ENCODE data around the gene PFKFB4. TPM values are rescaled to one million over a fixed set of nuclear protein-coding genes. Genes with fewer than 3 reads are reported as not detected.

The PFKFB4 gene
- total RNA-seq, 1 experiment from 2014 or later = 12.3 TPM

DNA sequence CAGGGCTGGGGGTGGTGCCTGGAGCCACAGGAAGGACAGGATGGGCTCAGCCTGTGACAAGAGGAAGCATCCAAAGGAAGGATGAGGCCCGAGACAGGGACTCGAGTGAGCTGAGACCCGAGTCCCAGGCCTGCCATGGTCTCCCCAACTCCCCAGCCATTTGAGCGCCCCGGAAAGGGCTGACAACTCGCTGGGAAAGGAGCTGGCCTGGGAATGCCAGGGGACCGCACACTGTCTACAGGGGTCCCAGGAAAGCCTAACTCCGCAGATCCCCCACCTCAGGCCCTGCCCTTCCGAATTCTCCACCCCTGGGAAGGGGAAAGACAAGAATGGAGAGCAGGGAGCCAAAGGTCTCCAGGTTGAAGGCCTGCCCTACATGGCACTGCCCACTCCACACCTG, 31.6 kb downstream of the PFKFB4 start:
- H2AK5ac ChIP-seq (ENCODE audit: insufficient read length, low read length) = no peak overlapping the region
- Mint-ChIP-seq H3K4me1 (no peaks in the 10 kb centered on the region), H3K4me3 (no peak overlapping the region)

More for the DNA sequence above, 31.6 kb downstream of the PFKFB4 start:
- H4K91ac ChIP-seq (ENCODE audit: insufficient read length, low read depth, low read length) = no peak overlapping the region
- no peak overlapping the region for H2BK12ac ChIP-seq (ENCODE audit: insufficient read length, low read depth, low read length)
- no peak overlapping the region for H3T11ph ChIP-seq (ENCODE audit: low read length)
- no peaks in the 10 kb centered on the region for H3K4me1 ChIP-seq (ENCODE audit: insufficient read depth, low read length)
- no peaks in the 10 kb centered on the region for H3K27me3 ChIP-seq (ENCODE audit: insufficient read depth, low read length)
- H2BK5ac ChIP-seq (ENCODE audit: insufficient read length, low read length) = no peak overlapping the region
- H3K36me3 Mint-ChIP-seq (ENCODE audit: insufficient read depth in 1 of 3, low read depth in 3 of 3) = peaks cover 15 to 58% (median 34%) of the 10 kb centered on the region in 3 experiments; a peak in 6 of 7 replicates
- TF ChIP-seq, protein P1, sequence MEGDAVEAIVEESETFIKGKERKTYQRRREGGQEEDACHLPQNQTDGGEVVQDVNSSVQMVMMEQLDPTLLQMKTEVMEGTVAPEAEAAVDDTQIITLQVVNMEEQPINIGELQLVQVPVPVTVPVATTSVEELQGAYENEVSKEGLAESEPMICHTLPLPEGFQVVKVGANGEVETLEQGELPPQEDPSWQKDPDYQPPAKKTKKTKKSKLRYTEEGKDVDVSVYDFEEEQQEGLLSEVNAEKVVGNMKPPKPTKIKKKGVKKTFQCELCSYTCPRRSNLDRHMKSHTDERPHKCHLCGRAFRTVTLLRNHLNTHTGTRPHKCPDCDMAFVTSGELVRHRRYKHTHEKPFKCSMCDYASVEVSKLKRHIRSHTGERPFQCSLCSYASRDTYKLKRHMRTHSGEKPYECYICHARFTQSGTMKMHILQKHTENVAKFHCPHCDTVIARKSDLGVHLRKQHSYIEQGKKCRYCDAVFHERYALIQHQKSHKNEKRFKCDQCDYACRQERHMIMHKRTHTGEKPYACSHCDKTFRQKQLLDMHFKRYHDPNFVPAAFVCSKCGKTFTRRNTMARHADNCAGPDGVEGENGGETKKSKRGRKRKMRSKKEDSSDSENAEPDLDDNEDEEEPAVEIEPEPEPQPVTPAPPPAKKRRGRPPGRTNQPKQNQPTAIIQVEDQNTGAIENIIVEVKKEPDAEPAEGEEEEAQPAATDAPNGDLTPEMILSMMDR (conservative IDR thresholded peaks at IDR 0.05) = no peak
- no peaks in the 10 kb centered on the region for H3K27me3 Mint-ChIP-seq (ENCODE audit: low read depth)
- H4K20me1 ChIP-seq (ENCODE audit: control insufficient read depth, insufficient read depth, insufficient read length) = no peaks in the 10 kb centered on the region
- H3K9ac ChIP-seq (ENCODE audit: extremely low read depth, insufficient read length, low read length) = no peak overlapping the region
- H3K27ac Mint-ChIP-seq = peak overlapping the region in 2 of 3 experiments; percentile 79 to 91; a peak in 1 of 7 replicates
- H3K23me2 ChIP-seq (ENCODE audit: insufficient read length, low read depth, low read length, poor library complexity, severe bottlenecking) = no peaks in the 10 kb centered on the region
- H2AFZ ChIP-seq (ENCODE audit: low read length) = no peak overlapping the region
- no peak overlapping the region for H2BK20ac ChIP-seq (ENCODE audit: low read depth, low read length, poor library complexity, severe bottlenecking)
- H3K27ac ChIP-seq (ENCODE audit: insufficient read length, low read depth, low read length) = no peak overlapping the region
- H3K4me2 ChIP-seq (ENCODE audit: insufficient read depth, insufficient read length, low read length) = no peak overlapping the region
- no peaks in the 10 kb centered on the region; a peak in 1 of 5 replicates for H3K9me3 Mint-ChIP-seq
- H3K79me1 ChIP-seq (ENCODE audit: insufficient read depth, low read depth, low read length, poor library complexity, severe bottlenecking) = no peaks in the 10 kb centered on the region
- H3K14ac ChIP-seq (ENCODE audit: insufficient read depth, low read length) = no peak overlapping the region
- DNase-seq = no peak
- H4K5ac ChIP-seq (ENCODE audit: insufficient read length, low read depth, low read length) = no peak overlapping the region
- no peak overlapping the region for H2BK120ac ChIP-seq (ENCODE audit: low read depth, low read length, poor library complexity, severe bottlenecking)
- H3K23ac ChIP-seq (ENCODE audit: insufficient read length, low read depth, low read length) = no peak overlapping the region
- no peak overlapping the region for H3K18ac ChIP-seq (ENCODE audit: insufficient read length, low read depth, low read length)
- H3K56ac ChIP-seq (ENCODE audit: insufficient read length, low read depth, low read length) = no peak overlapping the region
- no CpG with 5 or more reads among the region's 9 CpGs for WGBS (ENCODE audit: extremely low coverage, insufficient read length, low lambda C conversion rate)
- H2BK15ac ChIP-seq (ENCODE audit: low read depth, low read length) = no peak overlapping the region
- H3K79me2 ChIP-seq (ENCODE audit: insufficient read depth, low read length) = no peaks in the 10 kb centered on the region
- H4K8ac ChIP-seq (replicated peaks; ENCODE audit: insufficient read length, low read depth, low read length) = no peak overlapping the region
- no peaks in the 10 kb centered on the region for H3K9me3 ChIP-seq (ENCODE audit: control insufficient read depth, low read depth, low read length)
- no peak overlapping the region for H3K4ac ChIP-seq (ENCODE audit: low read depth, low read length)
